ENCODE measurements around the gene NAV3. TPM values are rescaled to one million over a fixed set of nuclear protein-coding genes. Genes with fewer than 3 reads are reported as not detected.

Gene NAV3
- total and polyA plus RNA-seq, 2 of the 4 experiments (the other 2 are of a cell fraction), result 25.5 to 106 TPM

DNA sequence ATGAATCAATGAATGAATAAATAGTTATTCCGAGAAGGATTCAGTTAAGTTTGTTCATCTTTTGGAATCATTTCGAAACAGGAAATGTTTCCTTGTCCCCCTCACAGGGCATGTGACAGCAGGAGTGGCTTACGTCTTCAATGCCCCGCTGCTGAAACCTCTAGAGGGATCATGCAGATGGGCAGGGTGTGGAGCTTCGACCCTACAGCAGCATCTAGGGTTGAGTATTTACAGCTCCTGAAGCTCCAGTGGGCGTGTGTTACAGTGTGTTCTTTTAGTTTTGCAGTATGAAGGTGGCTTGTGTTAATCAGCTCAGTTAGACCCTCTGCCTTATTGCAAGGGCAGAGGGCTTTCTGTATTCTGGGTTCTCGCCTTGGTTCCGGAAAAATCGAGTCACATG lies 2.6 kb downstream of the NAV3 start:
- H2BK120ac ChIP-seq (ENCODE audit: low read depth, low read length), result no peak overlapping the region
- H3K27ac ChIP-seq (ENCODE audit: insufficient read depth, low read length), result no peak overlapping the region
- no peak overlapping the region for H4K91ac ChIP-seq (ENCODE audit: insufficient read depth, low read depth, low read length)
- TF ChIP-seq, protein P1, sequence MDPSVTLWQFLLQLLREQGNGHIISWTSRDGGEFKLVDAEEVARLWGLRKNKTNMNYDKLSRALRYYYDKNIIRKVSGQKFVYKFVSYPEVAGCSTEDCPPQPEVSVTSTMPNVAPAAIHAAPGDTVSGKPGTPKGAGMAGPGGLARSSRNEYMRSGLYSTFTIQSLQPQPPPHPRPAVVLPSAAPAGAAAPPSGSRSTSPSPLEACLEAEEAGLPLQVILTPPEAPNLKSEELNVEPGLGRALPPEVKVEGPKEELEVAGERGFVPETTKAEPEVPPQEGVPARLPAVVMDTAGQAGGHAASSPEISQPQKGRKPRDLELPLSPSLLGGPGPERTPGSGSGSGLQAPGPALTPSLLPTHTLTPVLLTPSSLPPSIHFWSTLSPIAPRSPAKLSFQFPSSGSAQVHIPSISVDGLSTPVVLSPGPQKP (IDR thresholded peaks at IDR 0.05; ENCODE audit: borderline replicate concordance, low read depth, low read length), result no peak
- TF ChIP-seq POLR2A (IDR thresholded peaks at IDR 0.05; ENCODE audit: low read depth, low read length) (no peak), MAZ (IDR thresholded peaks at IDR 0.05; ENCODE audit: borderline replicate concordance, low read depth, low read length) (no peak), SMC3 (IDR thresholded peaks at IDR 0.05; ENCODE audit: low read depth, low read length) (no peak), FOS (IDR thresholded peaks at IDR 0.05; ENCODE audit: low read depth, low read length) (no peak), RAD21 (IDR thresholded peaks at IDR 0.05; ENCODE audit: low read length) (no peak)
- TF ChIP-seq, protein P2, sequence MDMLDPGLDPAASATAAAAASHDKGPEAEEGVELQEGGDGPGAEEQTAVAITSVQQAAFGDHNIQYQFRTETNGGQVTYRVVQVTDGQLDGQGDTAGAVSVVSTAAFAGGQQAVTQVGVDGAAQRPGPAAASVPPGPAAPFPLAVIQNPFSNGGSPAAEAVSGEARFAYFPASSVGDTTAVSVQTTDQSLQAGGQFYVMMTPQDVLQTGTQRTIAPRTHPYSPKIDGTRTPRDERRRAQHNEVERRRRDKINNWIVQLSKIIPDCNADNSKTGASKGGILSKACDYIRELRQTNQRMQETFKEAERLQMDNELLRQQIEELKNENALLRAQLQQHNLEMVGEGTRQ (IDR thresholded peaks at IDR 0.05; ENCODE audit: low read depth, low read length), result no peak
- H3K4me3 ChIP-seq (ENCODE audit: insufficient read depth, low read depth, low read length), result no peak overlapping the region
- peaks cover 1% of the 10 kb centered on the region for H3K27me3 ChIP-seq (ENCODE audit: control insufficient read depth, insufficient read depth, low read length)
- no peak overlapping the region for H3K4ac ChIP-seq (ENCODE audit: low read depth, low read length)
- no peak overlapping the region for H3K56ac ChIP-seq (ENCODE audit: extremely low read depth, insufficient read depth, low read length)
- no peaks in the 10 kb centered on the region for H3K79me1 ChIP-seq (ENCODE audit: low read depth in 1 of 2, low read length in 2 of 2)
- BruUV-seq (replicated peaks), result no TSS peak
- no peak overlapping the region for H2AK5ac ChIP-seq (ENCODE audit: low read depth, low read length)
- ChIA-PET POLR2A (ENCODE audit: unreplicated experiment) (no interaction called here), CTCF (no interaction called here)
- DNase-seq, result no peak
- no peak overlapping the region for H3K23ac ChIP-seq (ENCODE audit: low read depth, low read length)
- no peak overlapping the region for H4K8ac ChIP-seq (ENCODE audit: low read depth in 2 of 2, low read length in 2 of 2)
- H3K14ac ChIP-seq (replicated peaks; ENCODE audit: low read depth, low read length), result no peak overlapping the region
- no peaks in the 10 kb centered on the region for H3K9me3 ChIP-seq (ENCODE audit: control insufficient read depth, insufficient read depth, low read length)
- no peak overlapping the region for H2BK20ac ChIP-seq (ENCODE audit: low read depth, low read length)
- no peak overlapping the region for H4K5ac ChIP-seq (ENCODE audit: low read depth, low read length)
- in situ Hi-C loops (cut with MboI; ENCODE audit: low sequenced_read_pairs), result no loop called here
- H2AFZ ChIP-seq (replicated peaks; ENCODE audit: low read length, poor library complexity), result no peak overlapping the region
- ATAC-seq (ENCODE audit: low read depth), result no peak
- no peak overlapping the region for H2AK9ac ChIP-seq (replicated peaks; ENCODE audit: low read depth, low read length, poor library complexity)
- 80% methylated on average over 1 of the region's 9 CpGs; no CpG with 5 or more reads in 1 of the 2 experiments for WGBS, 2 experiments (ENCODE audit: extremely low coverage in 2 of 2, insufficient read length in 1 of 2)
- no peaks in the 10 kb centered on the region for H3K4me1 ChIP-seq (ENCODE audit: control insufficient read depth, insufficient read depth, low read length)
- H3K4me2 ChIP-seq (ENCODE audit: low read depth, low read length), result no peak overlapping the region
- no peaks in the 10 kb centered on the region for H4K20me1 ChIP-seq (ENCODE audit: insufficient read depth, low read length)
- no peak overlapping the region for H2BK15ac ChIP-seq (ENCODE audit: low read depth, low read length)
- no peak overlapping the region for H3K9ac ChIP-seq (ENCODE audit: low read depth, low read length)
- dilution Hi-C loops (cut with HindIII; ENCODE audit: low sequenced_read_pairs, unreplicated experiment), result no loop called here
- H2BK5ac ChIP-seq (ENCODE audit: low read depth, low read length, poor library complexity, severe bottlenecking), result no peak overlapping the region
- H3K36me3 ChIP-seq (ENCODE audit: control insufficient read depth, insufficient read depth, low read length), result no peaks in the 10 kb centered on the region
- H3K18ac ChIP-seq (ENCODE audit: low read depth, low read length), result no peak overlapping the region
- H3K9me1 ChIP-seq (ENCODE audit: insufficient read depth, low read length), result no peaks in the 10 kb centered on the region
- intact Hi-C loops (cut with micrococcal nuclease), result loop anchor here (5.0 kb wide), 1 partner anchor 231 kb away; no protein-coding TSS in a partner anchor

Data from IMR-90 (cell line).